Thoracic aorta (tissue), 2 donors: ENCODE data around the gene ZNF750. TPM values are rescaled to one million over a fixed set of nuclear protein-coding genes. Genes with fewer than 3 reads are reported as not detected.

Experiments used
- ATAC-seq: fragments of 150-250 bp; one replicate; pipeline ENCODE4 v1.8.0; 2017; ENCODE audit warnings: low read depth; ENCODE audit not compliant: insufficient number of reproducible peaks, low FRiP score
- DNase-seq: peaks from one replicate; pipeline ENCODE4 v3.0.0-alpha.2; 2020; ENCODE audit warnings: low spot score
- H3K27ac ChIP-seq, 2 donors: fragments of 200-600 bp; sonication (generic); 1 replicate in 1 of 2; 2 replicates in 1 of 2; pipeline ENCODE4 v1.5.1; 2016; ENCODE audit warnings: mild to moderate bottlenecking in 2 of 2, moderate library complexity in 2 of 2
- H3K27me3 ChIP-seq: fragments of 200-600 bp; sonication (generic); replicated peaks from 2 replicates; pipeline ENCODE4 v1.6.0; 2016; ENCODE audit warnings: mild to moderate bottlenecking; ENCODE audit not compliant: insufficient read depth
- H3K36me3 ChIP-seq: fragments of 200-600 bp; sonication (generic); one replicate; pipeline ENCODE4 v1.5.1; 2016
- H3K4me1 ChIP-seq, 2 donors: fragments of 200-600 bp; sonication (generic); 1 replicate in 1 of 2; 2 replicates in 1 of 2; pipeline versions ENCODE4 v1.5.1 to v1.6.0; 2016; ENCODE audit warnings: low read depth in 2 of 2, mild to moderate bottlenecking in 1 of 2; ENCODE audit not compliant: control insufficient read depth in 1 of 2
- H3K4me3 ChIP-seq: fragments of 200-600 bp; sonication (generic); 2 replicates; pipeline ENCODE4 v1.5.1; 2016; ENCODE audit warnings: mild to moderate bottlenecking
- H3K9me3 ChIP-seq: fragments of 200-600 bp; sonication (generic); 2 replicates; pipeline ENCODE4 v1.5.1; 2016
- total RNA-seq, 2 donors: library from RNA; depleted of rRNA; stranded (reverse); fragments of >200 nt; gene quantifications; one replicate each; pipeline versions ENCODE4 v1.1.0 to v1.2.3, GENCODE V29; 2016
- TF ChIP-seq, protein P1 (sequence below): fragments of 200-600 bp; sonication (generic); IDR thresholded peaks from one replicate; pipeline ENCODE4 v1.5.1; 2019; ENCODE audit warnings: antibody characterized with exemption

The ZNF750 gene
- total RNA-seq, 2 donors from 2014 or later: not detected

DNA sequence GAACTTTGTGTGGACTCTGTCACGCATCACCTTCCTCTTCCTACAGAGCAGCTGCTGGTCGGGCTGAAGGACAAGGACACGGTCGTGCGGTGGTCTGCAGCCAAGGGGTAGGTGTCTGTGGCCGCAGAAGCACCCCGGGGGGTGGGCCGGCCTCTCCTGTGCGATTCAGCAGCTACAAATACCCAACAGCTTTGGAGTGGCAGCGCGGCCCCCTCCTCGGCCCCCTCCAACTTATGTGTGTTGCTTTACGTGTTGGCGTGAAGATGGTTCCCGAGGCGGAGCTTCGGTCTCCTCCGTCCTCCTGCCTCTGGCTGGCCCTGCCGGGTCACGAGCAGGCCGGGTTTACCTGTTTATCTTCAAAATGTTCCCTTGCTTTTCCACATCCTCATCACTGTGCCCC is 32.3 kb downstream of the ZNF750 start:
- H3K4me1 ChIP-seq: peaks cover 6 to 9% of the 10 kb centered on the region in 2 donors

GRCh38 chr17:82807101-82807500 is 32.7 kb downstream of the ZNF750 start:
- H3K36me3 ChIP-seq: peaks cover 14% of the 10 kb centered on the region

More for the DNA sequence above, 32.3 kb downstream of the ZNF750 start:
- H3K27ac ChIP-seq: no peak overlapping the region
- H3K36me3 ChIP-seq: peaks cover 14% of the 10 kb centered on the region
- H3K4me3 ChIP-seq: no peak overlapping the region
- TF ChIP-seq, protein P1, sequence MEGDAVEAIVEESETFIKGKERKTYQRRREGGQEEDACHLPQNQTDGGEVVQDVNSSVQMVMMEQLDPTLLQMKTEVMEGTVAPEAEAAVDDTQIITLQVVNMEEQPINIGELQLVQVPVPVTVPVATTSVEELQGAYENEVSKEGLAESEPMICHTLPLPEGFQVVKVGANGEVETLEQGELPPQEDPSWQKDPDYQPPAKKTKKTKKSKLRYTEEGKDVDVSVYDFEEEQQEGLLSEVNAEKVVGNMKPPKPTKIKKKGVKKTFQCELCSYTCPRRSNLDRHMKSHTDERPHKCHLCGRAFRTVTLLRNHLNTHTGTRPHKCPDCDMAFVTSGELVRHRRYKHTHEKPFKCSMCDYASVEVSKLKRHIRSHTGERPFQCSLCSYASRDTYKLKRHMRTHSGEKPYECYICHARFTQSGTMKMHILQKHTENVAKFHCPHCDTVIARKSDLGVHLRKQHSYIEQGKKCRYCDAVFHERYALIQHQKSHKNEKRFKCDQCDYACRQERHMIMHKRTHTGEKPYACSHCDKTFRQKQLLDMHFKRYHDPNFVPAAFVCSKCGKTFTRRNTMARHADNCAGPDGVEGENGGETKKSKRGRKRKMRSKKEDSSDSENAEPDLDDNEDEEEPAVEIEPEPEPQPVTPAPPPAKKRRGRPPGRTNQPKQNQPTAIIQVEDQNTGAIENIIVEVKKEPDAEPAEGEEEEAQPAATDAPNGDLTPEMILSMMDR: no peak
- H3K27me3 ChIP-seq: no peaks in the 10 kb centered on the region
- ATAC-seq: no peak
- DNase-seq: no peak
- H3K9me3 ChIP-seq: no peaks in the 10 kb centered on the region

GRCh38 chr17:82806645-82807044 is 33.2 kb downstream of the ZNF750 start:
- ATAC-seq (no peak), DNase-seq (no peak)
- Histone ChIP-seq H3K27ac (no peak overlapping the region), H3K36me3 (peaks cover 10% of the 10 kb centered on the region), H3K9me3 (no peaks in the 10 kb centered on the region), H3K4me3 (no peak overlapping the region), H3K4me1 (peaks cover 6 to 9% of the 10 kb centered on the region in 2 donors), H3K27me3 (no peaks in the 10 kb centered on the region)
- TF ChIP-seq, protein P1: no peak

More at GRCh38 chr17:82807101-82807500, 32.7 kb downstream of the ZNF750 start:
- no peak for DNase-seq
- Histone ChIP-seq H3K9me3 (no peaks in the 10 kb centered on the region), H3K4me3 (no peak overlapping the region), H3K27me3 (no peaks in the 10 kb centered on the region), H3K27ac (no peak overlapping the region), H3K4me1 (peaks cover 6 to 9% of the 10 kb centered on the region in 2 donors)
- TF ChIP-seq, protein P1: no peak
- ATAC-seq: no peak

- no peaks in the 10 kb centered on the region for H3K9me3 ChIP-seq
- DNase-seq (no peak), ATAC-seq (no peak)
- H3K4me3 ChIP-seq: no peak overlapping the region
- H3K27ac ChIP-seq: no peak overlapping the region
- H3K27me3 ChIP-seq: no peaks in the 10 kb centered on the region
- H3K36me3 ChIP-seq: peaks cover 4% of the 10 kb centered on the region
- TF ChIP-seq, protein P1: no peak
- peaks cover 6 to 9% of the 10 kb centered on the region in 2 donors for H3K4me1 ChIP-seq
Observed at GRCh38 chr17:82805823-82806222, 34.0 kb downstream of the ZNF750 start.

DNA sequence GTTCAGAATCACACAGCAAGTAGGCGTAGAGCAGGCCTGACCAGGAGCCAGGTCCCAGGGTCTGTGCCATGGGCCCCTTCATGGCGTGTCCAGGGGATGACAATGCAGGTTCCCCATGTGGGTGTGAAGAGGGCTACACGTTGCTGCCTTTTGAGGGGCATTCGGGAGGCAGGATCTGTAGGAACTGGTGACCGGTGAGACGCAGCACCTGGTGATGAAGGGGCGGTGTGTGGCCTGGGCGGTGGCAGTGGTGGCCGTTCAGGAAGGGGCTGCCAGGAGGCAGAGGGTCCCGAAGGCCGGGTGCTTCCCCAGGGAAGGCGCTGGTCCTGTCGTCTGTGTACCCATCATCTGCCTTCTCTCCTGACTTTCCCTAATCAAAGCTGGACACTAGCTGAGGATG is 34.6 kb downstream of the ZNF750 start:
- H3K4me1 ChIP-seq: peaks cover 6 to 9% of the 10 kb centered on the region in 2 donors
- no peak overlapping the region for H3K4me3 ChIP-seq
- DNase-seq (no peak), ATAC-seq (no peak)
- no peaks in the 10 kb centered on the region for H3K27me3 ChIP-seq
- TF ChIP-seq, protein P1: no peak
- peaks cover 8% of the 10 kb centered on the region for H3K36me3 ChIP-seq
- no peaks in the 10 kb centered on the region for H3K9me3 ChIP-seq
- H3K27ac ChIP-seq: no peak overlapping the region
